Activated CD4-positive, alpha-beta T cell treated with anti-CD3 and anti-CD28 coated beads, Interleukin-2, amount 50 U/mL, for 48 hours (primary cell): ENCODE results near the gene GHDC.
A peak's percentile ranks its signal among the peaks of the same experiment; 100 is the strongest.
"Not testable (repeated sequence)": the region's sequence is repeated elsewhere in the genome, so short reads cannot be mapped to it uniquely, and the experiment has no call there.

ENCODE experiments used
- DNase-seq, 2 experiments: peaks; one replicate each; pipeline ENCODE4 v3.0.0-alpha.2; 2020

Gene GHDC, protein sequence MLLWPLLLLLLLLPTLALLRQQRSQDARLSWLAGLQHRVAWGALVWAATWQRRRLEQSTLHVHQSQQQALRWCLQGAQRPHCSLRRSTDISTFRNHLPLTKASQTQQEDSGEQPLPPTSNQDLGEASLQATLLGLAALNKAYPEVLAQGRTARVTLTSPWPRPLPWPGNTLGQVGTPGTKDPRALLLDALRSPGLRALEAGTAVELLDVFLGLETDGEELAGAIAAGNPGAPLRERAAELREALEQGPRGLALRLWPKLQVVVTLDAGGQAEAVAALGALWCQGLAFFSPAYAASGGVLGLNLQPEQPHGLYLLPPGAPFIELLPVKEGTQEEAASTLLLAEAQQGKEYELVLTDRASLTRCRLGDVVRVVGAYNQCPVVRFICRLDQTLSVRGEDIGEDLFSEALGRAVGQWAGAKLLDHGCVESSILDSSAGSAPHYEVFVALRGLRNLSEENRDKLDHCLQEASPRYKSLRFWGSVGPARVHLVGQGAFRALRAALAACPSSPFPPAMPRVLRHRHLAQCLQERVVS

DNA sequence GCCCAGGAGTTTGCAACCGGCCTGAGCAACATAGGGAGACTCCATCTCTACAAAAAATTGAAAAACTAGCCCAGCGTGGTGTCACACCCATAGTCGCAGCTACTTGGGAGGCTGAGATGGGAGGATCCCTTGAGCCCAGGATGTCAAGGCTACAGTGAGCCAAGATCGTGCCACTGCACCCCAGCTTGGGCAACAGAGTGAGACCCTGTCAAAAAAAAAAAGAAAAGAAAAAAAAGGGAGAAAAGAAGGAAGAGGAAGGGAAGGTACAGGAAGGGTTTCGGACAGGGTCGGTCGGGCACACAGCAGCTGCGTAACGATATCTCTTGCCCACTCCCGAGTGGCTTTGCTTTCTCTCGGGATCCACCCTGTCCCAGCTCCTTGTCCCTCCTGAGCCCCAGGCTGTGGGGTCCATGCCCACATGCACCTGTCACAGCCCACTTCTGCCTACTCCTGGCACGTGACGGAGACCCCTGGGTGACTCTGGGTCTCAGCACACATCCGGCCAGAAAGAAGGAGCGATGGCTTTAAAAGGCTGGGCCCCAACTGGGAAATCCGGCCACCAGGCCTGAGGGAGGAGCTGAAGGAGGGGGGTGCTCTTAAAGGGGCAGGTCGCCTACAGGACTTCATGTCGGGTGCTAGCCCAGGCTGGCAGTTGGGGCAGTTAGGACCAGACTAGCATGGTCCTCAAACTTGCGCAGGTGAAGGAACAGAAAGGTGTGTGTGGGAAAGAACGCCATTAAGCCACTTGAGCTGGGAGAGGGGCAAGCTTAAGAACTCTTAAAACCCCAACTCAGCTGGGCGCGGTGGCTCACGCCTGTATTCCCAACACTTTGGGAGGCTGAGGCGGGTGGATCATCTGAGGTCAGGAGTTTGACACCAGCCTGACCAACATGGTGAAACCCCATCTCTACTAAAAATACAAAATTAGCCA is at the start of gene GHDC:
TSS of gene GHDC (minus strand) at position 526 of the 931 bp plus-strand sequence. CDS start 913 bp downstream, outside the sequence.
- DNase-seq, result peak; percentile 78 to 85

DNA sequence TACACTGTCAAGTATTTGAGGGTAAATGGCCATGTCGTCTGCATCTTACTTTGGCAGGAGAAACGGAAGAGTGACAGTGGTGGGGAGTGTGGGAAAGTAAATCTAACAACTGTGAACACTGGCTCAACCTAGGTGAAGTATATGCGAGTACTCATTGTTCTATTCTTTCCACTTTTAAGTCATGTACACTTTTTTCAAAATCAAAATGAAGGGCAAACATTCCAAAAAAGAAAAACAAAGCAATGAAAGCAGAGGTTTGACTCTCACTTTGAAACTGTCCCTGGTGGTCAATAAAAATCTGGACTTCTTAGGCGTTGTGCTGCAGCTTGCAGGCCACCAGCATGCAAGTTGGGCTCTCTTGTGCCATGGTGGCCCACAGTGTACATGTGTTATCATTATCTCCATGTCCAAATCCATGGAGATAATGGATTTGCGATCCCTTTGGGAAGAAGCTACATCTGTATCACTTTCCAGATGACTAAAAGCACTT is 49.2 kb upstream of the GHDC start:
- DNase-seq, result no peak

DNA sequence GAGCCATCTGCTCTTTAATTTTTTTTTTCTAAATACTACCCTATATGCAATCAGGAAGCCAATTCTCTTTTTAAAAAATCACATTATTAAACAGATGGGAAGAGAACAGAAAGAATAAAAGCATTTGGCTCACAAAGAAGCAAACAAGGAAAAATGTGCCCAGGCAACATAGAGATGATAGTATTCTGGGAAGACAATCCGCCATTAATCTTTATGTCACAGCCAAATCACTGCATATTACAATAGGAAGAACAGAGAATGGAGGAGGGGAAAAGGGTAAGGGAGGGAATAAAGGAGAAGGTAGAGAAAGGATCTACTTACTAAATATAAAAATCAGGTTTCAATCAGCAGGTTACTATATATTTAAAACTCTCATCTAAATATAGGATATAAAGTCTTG is 47.6 kb upstream of the GHDC start:
- DNase-seq, result no peak

DNA sequence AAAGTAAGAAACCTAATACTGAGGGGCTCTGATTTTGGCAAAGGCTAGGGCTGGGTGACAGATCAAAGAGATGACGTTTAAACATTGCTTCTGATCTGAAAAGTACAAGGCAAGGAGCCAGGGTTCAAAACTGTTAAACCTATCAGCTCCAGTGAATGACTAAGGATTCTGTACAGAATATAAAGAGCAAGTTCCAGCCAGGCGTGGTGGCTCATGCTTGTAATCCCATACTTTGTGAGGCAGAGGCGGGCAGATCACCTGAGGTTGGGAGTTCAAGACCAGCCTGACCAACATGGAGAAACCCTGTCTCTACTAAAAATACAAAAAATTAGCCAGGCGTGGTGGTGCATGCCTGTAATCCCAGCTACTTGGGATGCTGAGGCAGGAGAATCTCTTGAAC is 46.6 kb upstream of the GHDC start:
- not testable (repeated sequence) for DNase-seq

DNA sequence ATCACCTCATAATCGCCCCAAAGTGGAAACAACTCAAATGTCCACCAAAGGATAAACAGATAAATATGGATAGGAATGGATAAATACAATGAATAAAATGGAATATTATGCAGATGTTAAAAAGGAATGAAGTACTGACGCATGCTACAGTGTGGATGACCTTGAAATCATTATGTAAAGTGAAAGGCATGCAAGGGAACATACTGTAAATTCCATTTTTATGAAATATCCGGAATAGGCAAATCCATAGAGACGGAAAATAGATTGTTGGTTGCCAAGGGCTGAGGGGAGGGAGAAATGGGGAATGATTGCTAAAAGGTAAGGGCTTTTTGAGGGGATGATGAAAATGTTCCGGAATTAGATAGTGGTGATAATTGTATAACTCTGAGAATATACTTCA is 45.9 kb upstream of the GHDC start:
- no peak for DNase-seq

DNA sequence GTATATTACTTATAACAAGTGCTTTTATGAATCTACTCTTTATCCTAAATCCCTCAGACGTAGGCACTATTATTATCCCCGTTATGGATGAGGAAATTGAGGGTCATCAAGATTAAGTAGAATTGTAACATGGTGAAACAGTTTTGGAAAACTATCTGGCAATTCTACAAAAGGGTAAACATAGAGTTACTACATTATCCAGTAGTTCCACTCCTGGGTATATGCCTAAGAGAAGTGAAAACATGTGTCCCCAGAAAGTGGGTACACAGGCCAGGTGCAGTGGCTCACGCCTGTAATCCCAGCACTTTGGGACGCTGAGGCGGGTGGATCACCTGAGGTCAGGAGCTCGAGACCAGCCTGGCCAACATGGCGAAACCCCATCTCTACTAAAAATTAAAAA is 45.3 kb upstream of the GHDC start:
- DNase-seq, result not testable (repeated sequence)

DNA sequence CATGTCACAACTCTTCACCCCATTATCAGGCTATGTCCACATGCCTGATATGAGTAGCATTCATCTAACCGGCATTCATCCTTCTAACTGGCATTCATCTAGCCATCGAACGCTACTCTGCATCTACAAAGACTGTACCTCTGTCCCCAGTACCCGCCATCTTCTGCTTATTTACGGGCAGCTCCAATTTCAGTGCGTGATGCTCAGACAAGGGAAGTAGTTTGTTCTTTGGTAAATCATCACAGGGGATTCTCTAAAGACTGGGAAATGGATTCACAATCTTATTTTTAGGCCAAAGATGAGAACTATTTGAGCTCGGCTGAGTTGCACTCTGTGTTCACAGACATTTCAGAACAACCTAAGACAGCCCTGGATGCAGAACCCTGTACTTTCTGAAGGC is 42.5 kb upstream of the GHDC start:
- no peak for DNase-seq

DNA sequence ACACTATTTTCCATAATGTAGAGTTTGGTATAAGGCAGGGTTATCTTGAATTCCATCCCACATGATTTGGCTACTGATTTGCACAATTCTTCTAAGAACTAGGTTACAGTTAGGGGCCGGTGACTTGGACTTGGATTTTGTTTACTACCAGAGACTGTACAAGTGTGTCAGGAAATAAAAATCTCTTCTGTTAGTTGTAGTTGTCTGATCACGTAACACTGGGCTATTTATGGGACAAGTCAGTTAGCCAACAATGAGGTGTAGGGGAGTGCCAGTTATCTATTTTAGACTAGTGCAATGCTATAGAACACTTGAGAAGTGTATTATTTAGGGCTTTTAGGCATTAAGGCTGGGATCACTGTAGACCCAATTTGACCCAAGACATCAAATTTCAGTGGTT is 39.7 kb upstream of the GHDC start:
- DNase-seq, result no peak

DNA sequence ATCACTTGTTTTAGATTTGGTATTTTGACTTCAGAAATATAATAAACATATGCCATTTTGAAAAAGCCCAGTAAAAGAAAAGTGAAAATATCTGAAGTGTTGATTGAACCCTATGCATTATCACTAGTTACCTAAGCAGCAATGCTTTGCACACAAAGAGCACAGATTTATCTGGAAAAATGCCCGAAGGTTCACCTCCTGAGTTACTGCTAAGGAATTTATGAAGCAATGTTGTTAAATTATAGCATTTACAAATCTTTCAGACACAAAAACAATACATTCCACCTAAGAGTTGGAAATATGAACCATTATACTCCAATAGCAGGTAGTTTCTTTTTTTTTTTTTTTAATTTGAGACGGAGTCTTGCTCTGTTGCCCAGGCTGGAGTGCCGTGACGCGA is 38.9 kb upstream of the GHDC start:
- DNase-seq, result no peak

DNA sequence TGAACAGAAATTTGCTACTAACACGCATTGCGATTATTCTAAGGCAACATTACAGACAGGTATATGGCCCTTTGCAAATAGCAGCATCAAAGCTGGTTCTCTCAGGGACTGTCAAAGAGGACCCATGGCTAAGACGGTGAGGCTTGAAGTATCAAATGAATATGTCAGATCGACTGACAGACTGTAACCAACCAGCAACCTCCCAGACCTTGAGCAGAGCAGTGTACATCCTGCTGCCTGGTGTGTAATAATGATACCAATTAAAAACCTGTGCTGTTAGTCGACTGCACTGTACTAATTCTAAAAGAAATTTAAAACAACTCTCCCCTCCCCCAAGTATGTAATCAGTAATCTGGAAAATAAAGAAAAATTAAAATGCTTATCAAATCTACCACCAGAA is 35.9 kb upstream of the GHDC start:
- DNase-seq, result peak in 1 of 2 experiments; percentile 14

DNA sequence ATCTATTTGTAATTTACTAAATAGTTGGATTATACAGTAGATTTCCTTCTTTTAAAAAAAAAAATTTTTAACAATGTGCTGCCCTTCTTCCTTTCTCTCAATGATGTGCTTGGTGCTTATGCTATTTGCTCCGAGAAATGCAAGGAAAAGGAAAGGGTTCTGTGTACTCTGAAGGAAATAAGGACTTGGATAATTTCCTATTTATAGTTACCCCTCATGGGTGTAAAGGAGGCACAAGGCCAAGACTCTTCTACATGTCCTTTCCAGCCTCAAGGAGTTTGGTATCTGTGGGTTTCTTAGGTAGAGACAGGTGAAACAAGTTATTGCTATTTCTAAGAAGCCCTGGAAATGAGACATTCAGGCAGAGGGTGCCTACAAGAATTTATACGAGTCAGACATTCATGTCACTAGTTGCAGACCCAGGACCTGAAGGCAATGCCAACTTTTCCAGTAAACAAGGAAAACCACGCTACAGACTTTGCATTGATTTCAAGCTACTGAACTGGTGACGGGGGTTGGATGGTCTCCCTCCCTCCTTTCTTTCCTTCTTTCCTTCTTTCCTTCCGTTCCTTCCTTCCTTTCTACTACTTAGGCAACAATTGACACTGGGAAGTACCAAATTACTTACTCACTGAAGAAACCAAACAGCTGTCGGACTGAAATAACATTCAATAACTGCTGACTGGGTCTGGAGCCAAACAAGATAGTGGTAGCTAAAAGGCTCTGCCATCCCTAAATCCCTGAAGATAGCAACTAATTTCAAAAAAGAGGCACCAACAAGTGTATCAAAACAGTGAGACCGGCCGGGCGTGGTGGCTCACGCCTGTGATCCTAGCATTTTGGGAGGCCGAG is 33.8 kb upstream of the GHDC start:
- DNase-seq, result no peak

DNA sequence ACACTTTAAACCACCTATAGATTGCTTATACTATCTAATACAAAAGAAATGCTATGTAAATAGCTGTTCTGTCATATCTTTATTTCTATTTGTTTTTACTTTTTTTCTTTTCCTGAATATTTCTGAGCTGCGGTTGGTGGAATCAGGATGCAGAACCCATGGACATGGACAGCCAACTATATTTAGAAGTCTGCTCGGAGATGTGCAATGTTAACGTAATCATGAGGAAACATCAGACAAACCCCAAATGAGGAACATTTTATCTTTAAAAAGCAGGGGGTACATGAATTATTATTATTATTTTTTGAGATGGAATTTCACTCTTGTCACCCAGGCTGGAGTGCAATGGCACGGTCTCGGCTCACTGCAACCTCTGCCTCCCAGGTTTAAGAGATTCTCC is 31.4 kb upstream of the GHDC start:
- DNase-seq, result no peak

DNA sequence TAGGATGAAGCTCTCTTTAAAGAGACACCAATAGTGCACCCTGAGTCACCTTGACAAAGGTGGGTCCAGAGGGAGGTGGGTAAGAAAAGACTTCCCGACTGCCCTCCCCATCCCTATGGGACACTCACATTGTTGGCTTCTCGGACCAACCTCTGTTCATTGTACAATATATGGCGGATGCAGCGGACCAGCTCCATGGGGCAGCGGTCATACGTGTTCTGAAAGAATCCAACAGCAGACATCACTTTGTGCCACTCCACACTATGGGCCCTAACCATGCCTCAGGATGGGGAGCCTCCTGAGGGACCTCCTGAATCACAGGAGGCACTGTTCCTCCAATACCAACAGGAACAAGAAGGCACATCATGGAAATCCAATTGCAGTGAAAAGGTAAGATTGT is 30.4 kb upstream of the GHDC start:
- DNase-seq, result no peak

DNA sequence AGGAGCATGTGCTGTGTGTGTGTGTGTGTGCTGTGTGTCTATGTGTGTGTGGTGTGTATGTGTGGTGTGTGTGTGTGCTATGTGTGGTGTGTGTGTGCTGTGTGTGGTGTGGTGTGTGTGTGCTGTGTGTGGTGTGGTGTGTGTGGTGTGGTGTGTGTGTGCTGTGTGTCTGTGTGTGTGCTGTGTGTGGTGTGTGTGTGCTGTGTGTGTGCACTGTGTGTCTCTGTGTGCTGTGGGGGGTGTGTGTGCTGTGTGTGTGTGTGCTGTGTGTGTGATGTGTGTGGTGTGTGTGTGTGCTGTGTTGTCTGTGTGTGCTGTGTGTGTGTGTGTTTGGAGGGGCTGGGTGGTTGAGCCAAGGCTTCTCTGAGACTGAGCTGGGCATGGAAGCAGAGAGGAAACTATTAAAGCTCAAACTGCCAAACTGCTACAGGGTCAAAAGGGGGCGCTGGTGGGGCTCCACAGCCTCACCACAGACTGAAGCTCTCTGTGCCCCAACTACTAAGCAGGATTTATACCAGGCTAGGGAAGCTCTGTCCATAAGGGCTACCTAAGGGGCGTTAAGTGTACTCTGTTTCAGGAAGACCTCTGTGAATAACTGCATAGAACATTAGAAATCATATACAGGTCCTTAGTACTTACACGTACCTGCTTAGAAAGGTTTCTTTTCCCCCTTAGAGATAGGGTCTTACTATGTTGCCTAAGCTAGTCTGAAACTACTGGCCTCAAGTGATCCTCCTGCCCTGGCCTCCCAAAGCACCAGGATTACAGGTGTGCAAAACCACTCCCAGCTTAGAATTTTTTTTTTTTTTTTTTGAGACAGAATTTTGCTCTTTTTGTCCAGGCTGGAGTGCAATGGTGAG is 27.8 kb upstream of the GHDC start:
- peak; percentile 47 to 57 for DNase-seq

DNA sequence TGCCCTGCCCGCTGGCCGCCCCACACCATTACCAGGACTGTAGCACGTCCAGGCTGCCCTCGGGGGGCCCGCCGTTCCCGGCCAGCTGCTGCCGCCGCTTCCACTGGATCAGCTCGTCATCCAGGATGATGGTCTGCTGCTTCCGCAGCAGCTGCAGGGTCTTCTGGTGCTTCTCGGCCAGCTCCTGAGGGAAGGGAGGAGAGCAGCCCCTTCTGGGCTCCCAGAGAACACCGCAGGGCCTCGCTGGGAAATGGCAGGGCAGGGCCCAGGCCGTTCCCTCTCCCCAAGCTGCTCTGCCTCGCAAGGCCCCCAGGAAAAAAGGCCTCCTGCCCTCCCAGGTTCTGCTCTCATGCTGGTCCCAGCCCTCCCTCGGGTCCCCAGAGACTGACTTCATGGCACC is 25.0 kb upstream of the GHDC start:
- DNase-seq, result not testable (repeated sequence)

DNA sequence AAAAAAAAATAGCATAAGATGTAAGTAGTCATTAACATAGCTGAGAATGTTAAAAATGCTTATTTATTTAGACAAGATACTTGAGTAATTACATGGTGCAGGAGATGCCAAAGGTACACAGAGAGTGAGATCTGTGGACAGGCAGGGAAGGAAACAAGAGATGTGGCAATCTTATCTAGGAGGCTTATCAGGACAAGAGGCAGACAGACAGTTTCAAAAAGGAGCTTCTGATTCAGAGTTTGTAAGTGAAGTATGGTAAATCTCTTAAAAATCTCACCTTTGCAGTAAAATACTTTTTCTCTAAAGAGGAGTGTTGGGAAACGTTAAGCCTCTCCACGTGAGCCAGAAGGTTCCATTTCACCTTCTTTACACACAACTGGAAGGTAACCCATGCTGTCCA is 19.9 kb upstream of the GHDC start:
- no peak for DNase-seq

DNA sequence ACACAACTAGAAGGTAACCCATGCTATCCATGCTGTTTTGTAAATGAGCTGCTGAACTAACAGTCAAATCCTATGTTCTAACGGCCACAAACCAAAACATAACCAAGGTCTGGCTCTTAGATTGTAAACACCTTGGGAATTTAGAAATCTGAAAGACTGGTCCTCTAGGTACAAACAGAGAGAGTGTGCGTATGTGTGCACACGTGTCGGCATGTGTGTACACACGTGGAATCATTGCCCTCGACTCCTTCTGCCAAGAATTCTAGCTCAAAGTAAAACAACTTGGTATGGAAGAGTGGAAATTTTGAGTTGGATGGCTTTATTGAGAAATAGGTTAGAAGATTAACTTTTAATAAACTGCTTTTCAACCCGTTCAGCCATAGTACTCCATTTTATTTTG is 18.1 kb upstream of the GHDC start:
- no peak for DNase-seq

DNA sequence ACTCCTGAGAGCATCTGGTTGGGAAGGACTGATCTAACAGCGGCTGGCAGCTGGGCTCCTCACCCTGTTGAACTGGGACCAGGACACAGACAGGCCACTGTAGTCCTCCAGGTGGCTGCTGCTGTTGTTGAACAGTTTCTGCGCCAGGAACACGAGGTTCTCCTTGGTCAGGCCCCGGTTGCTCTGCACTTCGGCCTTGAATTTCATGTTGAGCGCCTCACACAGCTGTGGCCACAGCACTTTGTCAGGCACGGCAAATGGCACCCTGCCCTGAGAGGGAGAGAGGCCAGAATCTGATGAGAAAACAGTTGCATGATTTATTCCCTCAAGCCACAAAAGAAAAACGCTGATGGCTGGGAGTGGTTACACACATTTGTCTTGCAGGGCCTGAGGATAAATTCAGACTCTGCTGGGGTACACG is 17.6 kb upstream of the GHDC start:
- DNase-seq, result not testable (repeated sequence)

DNA sequence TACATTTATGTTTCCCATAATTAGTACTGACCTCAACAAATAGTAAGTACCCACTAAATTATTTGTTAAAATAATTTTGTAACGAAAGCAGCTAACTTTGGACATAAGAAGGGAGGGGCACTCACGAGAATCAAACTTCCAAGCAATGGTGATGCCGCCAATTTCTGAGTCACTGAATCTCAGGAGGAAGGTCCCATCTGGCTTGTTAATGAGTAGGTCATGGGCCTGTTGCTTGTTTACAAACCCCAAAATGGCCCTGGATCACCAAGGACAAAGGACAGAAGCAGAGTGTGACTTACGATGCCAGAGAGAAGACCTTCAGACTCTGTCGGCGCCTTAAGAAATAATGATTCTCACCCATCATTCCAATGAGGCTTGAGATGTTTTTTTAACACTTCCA is 15.8 kb upstream of the GHDC start:
- no peak for DNase-seq

DNA sequence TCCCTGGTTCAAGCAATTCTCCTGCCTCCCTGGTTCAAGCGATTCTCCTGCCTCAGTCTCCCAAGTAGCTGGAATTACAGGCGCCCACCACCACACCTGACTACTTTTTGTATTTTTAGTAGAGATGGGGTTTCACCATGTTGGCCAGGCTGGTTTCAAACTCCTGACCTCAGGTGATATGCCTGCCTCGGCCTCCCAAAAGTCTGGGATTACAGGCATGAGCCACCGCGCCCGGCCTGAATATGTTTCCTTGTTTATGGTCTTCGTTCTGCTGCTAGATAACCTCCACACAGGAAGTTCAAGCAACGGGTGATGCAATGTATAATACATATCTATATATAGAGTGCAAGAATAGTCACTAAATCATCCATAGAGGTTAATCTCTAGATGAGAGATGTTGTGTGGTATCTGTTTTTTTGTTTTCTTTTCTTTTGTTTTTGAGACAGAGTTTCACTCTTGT is 11.9 kb upstream of the GHDC start:
- not testable (repeated sequence) for DNase-seq

DNA sequence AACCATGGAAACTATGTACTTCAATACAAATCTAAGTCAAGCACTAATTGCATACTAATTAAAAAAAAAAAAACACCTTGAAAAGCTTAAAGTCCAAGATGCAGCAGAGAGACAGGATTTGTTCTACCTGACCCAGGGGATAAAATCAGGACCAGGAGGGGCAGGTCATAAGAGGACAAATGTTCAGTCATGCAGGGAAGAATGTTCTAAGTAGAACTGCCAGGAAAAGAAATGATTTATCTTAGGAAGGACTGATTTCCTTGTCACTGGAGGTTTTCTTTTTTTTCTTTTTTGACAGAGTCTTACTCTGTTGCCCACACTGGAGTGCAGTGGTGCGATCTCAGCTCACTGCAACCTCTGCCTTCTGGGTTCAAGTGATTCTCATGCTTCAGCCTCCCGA is 9.1 kb upstream of the GHDC start:
- no peak for DNase-seq
